Fibroblast of lung (primary cell): ENCODE data around the gene OGFOD3.

ENCODE experiments used
- CTCF ChIP-seq, 2 donors: IDR thresholded peaks in 1 of 2; conservative IDR thresholded peaks in 1 of 2; 1 replicate in 1 of 2; 2 replicates in 1 of 2; pipeline ENCODE4 v1.5.1; 2011 to 2012; ENCODE audit warnings: low read length in 2 of 2, control low read depth in 1 of 2, inconsistent platforms in 1 of 2, low read depth in 1 of 2, mild to moderate bottlenecking in 1 of 2
- EZH2 ChIP-seq: IDR thresholded peaks from 2 replicates; pipeline ENCODE4 v1.5.1; 2012; ENCODE audit warnings: low read length, control low read depth, mild to moderate bottlenecking; ENCODE audit errors: missing control alignments

GRCh38 chr17:82440469-82440981 is 22.1 kb upstream of the OGFOD3 start:
- TF ChIP-seq CTCF (conservative IDR thresholded peaks at IDR 0.05 in 1 of 2, IDR thresholded peaks at IDR 0.05 in 1 of 2; ENCODE audit: low read depth in 1 of 2, low read length in 2 of 2) (no peak), EZH2 (no peak)
